Fibroblast of gingiva (primary cell): Measurements from ENCODE around the gene SSTR4.

ENCODE experiments used
- DNase-seq: peaks from one replicate; pipeline ENCODE4 v3.0.0-alpha.2; 2011; ENCODE audit warnings: low read depth

Gene SSTR4

DNA sequence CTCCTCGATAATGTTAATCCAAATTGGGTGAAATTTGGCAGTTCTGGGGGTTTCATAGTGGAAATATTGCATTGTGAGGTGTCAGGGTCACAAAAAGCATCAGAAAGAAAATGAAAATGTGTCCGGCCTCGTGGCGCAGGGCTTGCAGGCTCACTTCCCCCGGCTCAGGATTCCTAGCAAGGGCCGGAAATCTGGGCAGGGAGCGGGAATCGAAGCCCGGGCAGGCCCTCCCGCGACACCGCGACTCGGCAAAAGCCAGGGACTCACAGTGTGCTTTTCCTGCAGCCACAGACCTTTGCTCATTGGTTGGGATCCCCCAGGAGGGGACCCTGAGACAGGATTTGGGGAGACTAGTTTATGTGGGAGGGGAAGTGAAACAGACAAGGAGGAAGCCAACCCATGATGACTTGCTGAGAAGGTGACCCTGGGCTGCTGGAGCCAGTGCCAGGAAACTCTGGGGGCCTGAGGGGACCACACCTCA is 51.9 kb downstream of the SSTR4 start:
- no peak for DNase-seq

DNA sequence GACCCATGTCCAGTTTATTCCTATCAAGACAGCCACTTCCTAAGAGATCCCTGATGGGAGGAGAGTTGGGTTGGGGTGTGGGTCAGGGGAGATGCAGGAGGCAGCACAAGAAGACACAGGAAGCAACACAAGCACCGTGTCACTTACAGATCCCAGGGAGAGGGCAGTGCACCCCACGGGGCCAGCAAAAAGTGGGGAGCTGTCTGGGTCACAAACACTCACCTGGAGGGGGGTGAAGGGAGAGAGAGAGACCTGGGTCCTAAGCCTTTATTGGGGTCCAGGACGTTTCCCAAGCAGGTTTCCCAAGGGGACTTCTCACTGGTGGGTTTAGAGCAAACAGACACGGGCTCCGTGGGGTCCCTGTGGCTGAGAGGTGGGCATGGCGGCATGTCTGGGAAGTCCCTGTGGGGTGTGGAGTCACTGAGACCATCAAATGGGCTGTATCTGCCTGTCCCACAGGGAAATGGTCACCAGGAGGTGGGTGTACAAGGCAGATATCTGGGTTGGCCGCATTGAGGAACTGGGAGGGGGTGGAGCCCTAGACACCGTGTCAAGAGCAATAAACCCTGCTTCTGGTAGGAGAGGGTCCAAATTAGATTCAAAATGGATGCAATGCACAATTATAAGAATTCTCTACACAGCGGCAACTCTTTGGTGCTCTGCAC is 52.6 kb downstream of the SSTR4 start:
- DNase-seq: no peak
